ENCODE data around the gene MT1X. TPM values are rescaled to one million over a fixed set of nuclear protein-coding genes. Genes with fewer than 3 reads are reported as not detected.
A peak's percentile ranks its signal among the peaks of the same experiment; 100 is the strongest.

Gene MT1X
- total RNA-seq, 1 donor from 2014 or later, result 19.6 TPM

GRCh38 chr16:56688762-56689161, 6.5 kb downstream of the MT1X start:
- DNase-seq (ENCODE audit: low read depth), result no peak
- Histone ChIP-seq H3K36me3 (ENCODE audit: control insufficient read depth, insufficient read depth, low read length) (no peaks in the 10 kb centered on the region), H3K27me3 (ENCODE audit: control insufficient read depth, insufficient read depth, low read length) (no peaks in the 10 kb centered on the region), H3K4me3 (ENCODE audit: low read depth, low read length) (no peak overlapping the region)
- TF ChIP-seq, protein P1, sequence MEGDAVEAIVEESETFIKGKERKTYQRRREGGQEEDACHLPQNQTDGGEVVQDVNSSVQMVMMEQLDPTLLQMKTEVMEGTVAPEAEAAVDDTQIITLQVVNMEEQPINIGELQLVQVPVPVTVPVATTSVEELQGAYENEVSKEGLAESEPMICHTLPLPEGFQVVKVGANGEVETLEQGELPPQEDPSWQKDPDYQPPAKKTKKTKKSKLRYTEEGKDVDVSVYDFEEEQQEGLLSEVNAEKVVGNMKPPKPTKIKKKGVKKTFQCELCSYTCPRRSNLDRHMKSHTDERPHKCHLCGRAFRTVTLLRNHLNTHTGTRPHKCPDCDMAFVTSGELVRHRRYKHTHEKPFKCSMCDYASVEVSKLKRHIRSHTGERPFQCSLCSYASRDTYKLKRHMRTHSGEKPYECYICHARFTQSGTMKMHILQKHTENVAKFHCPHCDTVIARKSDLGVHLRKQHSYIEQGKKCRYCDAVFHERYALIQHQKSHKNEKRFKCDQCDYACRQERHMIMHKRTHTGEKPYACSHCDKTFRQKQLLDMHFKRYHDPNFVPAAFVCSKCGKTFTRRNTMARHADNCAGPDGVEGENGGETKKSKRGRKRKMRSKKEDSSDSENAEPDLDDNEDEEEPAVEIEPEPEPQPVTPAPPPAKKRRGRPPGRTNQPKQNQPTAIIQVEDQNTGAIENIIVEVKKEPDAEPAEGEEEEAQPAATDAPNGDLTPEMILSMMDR (IDR thresholded peaks at IDR 0.05; ENCODE audit: insufficient read depth, low read length, poor library complexity, severe bottlenecking), result no peak

- DNase-seq (ENCODE audit: low read depth), result no peak
- TF ChIP-seq, protein P1 (IDR thresholded peaks at IDR 0.05; ENCODE audit: insufficient read depth, low read length, poor library complexity, severe bottlenecking), result no peak
- H3K4me3 ChIP-seq (ENCODE audit: low read depth, low read length), result no peak overlapping the region
Measured at GRCh38 chr16:56689171-56689570, 6.9 kb downstream of the MT1X start.

DNA sequence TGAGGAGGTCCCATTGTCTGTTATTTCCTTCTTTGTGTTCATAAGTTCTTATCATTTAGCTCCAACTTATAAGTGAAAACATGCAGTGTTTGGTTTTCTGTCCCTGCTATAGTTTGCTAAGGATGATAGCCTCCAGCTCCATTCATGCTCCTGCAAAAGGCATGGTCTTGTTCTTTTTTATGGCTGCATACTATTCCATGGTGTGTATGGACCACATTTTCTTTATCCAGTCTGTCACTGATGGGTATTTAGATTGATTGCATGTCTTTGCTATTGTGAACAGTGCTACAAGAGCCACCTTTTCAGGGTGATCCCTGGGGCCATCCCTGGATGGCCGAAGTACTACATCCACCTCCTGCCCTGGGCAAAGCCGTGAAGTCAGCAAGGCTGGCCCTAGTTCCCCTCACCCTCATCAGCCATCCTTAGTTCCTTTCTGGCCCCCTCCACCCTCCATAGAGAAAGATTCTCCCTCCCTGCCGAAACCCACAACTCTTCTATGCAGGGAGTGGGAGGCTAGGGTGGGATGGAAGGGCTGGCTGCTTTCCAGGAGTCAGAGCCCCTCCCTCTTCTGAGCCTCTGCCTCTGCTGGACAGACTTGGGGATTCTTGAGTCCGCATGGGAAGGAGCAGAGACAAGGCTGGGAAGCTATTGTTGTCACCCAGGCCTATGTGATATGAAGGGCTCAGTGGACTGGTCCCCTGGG, 8.3 kb downstream of the MT1X start:
- Histone ChIP-seq H3K27me3 (ENCODE audit: control insufficient read depth, insufficient read depth, low read length) (no peaks in the 10 kb centered on the region), H3K4me3 (ENCODE audit: low read depth, low read length) (no peak overlapping the region), H3K36me3 (ENCODE audit: control insufficient read depth, insufficient read depth, low read length) (no peaks in the 10 kb centered on the region)
- TF ChIP-seq, protein P1 (IDR thresholded peaks at IDR 0.05; ENCODE audit: insufficient read depth, low read length, poor library complexity, severe bottlenecking), result no peak
- no peak for DNase-seq (ENCODE audit: low read depth)

More at GRCh38 chr16:56689171-56689570, 6.9 kb downstream of the MT1X start:
- no peaks in the 10 kb centered on the region for H3K27me3 ChIP-seq (ENCODE audit: control insufficient read depth, insufficient read depth, low read length)
- H3K36me3 ChIP-seq (ENCODE audit: control insufficient read depth, insufficient read depth, low read length), result no peaks in the 10 kb centered on the region

- H3K4me3 ChIP-seq (ENCODE audit: low read depth, low read length), result no peak overlapping the region
- no peaks in the 10 kb centered on the region for H3K36me3 ChIP-seq (ENCODE audit: control insufficient read depth, insufficient read depth, low read length)
- no peaks in the 10 kb centered on the region for H3K27me3 ChIP-seq (ENCODE audit: control insufficient read depth, insufficient read depth, low read length)
- peak; percentile 69 for DNase-seq (ENCODE audit: low read depth)
- TF ChIP-seq, protein P1 (IDR thresholded peaks at IDR 0.05; ENCODE audit: insufficient read depth, low read length, poor library complexity, severe bottlenecking), result no peak
Measured at GRCh38 chr16:56691885-56692284, 9.6 kb downstream of the MT1X start.

DNA sequence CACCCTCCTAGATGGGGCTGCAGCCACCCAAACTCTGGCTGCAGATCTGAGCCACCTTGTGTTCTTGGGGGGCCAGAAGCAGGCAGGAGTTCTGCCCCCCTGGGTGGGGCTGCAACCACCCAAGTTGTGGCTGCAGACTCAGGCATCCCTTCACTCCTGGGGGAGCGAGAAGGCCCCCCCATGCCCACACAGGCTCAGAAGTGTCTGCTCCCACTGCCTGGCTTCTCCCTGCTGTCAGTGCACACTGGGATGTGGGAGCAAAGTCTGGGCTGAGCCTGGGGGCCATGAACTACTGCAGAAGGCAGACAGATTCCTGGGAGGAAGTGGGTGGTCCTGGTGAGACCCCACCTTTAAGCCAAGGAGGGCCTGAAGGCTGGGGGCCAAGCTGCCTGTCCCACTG, 13.0 kb downstream of the MT1X start:
- H3K27me3 ChIP-seq (ENCODE audit: control insufficient read depth, insufficient read depth, low read length), result no peaks in the 10 kb centered on the region
- H3K36me3 ChIP-seq (ENCODE audit: control insufficient read depth, insufficient read depth, low read length), result no peaks in the 10 kb centered on the region
- H3K4me3 ChIP-seq (ENCODE audit: low read depth, low read length), result no peak overlapping the region
- no peak for DNase-seq (ENCODE audit: low read depth)
- TF ChIP-seq, protein P1 (IDR thresholded peaks at IDR 0.05; ENCODE audit: insufficient read depth, low read length, poor library complexity, severe bottlenecking), result no peak
